Thymus (tissue), 11 donors: ENCODE data around the gene ZNF710. TPM values are rescaled to one million over a fixed set of nuclear protein-coding genes. Genes with fewer than 3 reads are reported as not detected.
"Not testable (repeated sequence)": the region's sequence is repeated elsewhere in the genome, so short reads cannot be mapped to it uniquely, and the experiment has no call there.

ENCODE experiments used
- DNase-seq, 9 donors: peaks; one replicate each; pipeline ENCODE4 v3.0.0-alpha.2; 2013; ENCODE audit warnings: low spot score in 9 of 9, low read depth in 6 of 9, missing footprints in 1 of 9
- H3K27ac ChIP-seq, 2 donors: one replicate each; pipeline ENCODE4 v1.5.1; 2013; ENCODE audit warnings: control low read depth in 1 of 2, low read depth in 1 of 2, low read length in 1 of 2, mild to moderate bottlenecking in 1 of 2, moderate library complexity in 1 of 2
- H3K27me3 ChIP-seq, 2 donors: one replicate each; pipeline ENCODE4 v1.5.1; 2013; ENCODE audit warnings: low read length in 1 of 2; ENCODE audit not compliant: control insufficient read depth in 2 of 2, insufficient read depth in 1 of 2
- H3K36me3 ChIP-seq, 2 donors: one replicate each; pipeline ENCODE4 v1.5.1; 2013; ENCODE audit warnings: low read length in 1 of 2, mild to moderate bottlenecking in 1 of 2, moderate library complexity in 1 of 2; ENCODE audit not compliant: control insufficient read depth in 2 of 2, insufficient read depth in 2 of 2
- H3K4me1 ChIP-seq, 2 donors: one replicate each; pipeline ENCODE4 v1.5.1; 2013; ENCODE audit warnings: low read length in 2 of 2; ENCODE audit not compliant: control insufficient read depth in 2 of 2, insufficient read depth in 2 of 2
- H3K4me3 ChIP-seq, 2 donors: one replicate each; pipeline ENCODE4 v1.5.1; 2013; ENCODE audit warnings: low read length in 2 of 2, control low read depth in 1 of 2, mild to moderate bottlenecking in 1 of 2
- H3K9me3 ChIP-seq, 2 donors: one replicate each; pipeline ENCODE4 v1.5.1; 2013; ENCODE audit warnings: low read length in 1 of 2, mild to moderate bottlenecking in 1 of 2; ENCODE audit not compliant: control insufficient read depth in 2 of 2, insufficient read depth in 1 of 2
- WGBS: extraction: QIAGEN DNeasy Blood & Tissue Kit; methylation state at CpG from one replicate; pipeline ENCODE4 v1.1.7; 2013; 5-methylcytosine and 5-hydroxymethylcytosine counted together
- polyA plus RNA-seq: library from polyadenylated mRNA; stranded (reverse); fragments of 200-250 nt; gene quantifications from one replicate; pipeline ENCODE4 v1.2.3, GENCODE V29; 2013
- total RNA-seq: library from RNA; stranded (reverse); fragments of 120-200 nt; gene quantifications from one replicate; pipeline ENCODE4 v1.2.4, GENCODE V29; 2013
- donor health status: healthy.

ZNF710 gene
- total and polyA plus RNA-seq, 2 donors, result 12.5 to 21.9 TPM

DNA sequence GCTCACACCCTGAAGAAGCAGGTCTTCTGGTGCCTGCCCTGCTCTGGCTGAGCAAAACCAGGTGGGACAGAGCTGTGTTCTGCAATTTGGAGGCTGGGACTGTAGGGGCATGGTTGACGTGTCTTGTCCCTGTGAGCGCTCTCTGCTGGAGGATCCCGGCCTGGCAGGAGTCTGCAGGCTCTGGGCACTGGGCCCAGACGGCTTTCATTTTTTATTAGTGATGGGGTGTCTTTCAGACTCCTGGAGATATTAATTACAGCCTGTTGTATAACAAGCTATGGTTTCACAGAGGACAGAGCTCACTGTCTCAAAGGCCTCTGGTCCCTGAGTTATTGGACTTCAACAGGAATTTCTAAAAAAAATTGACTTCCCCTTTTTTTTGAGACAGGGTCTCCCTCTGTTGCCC is 29.5 kb upstream of the ZNF710 start:
- H3K36me3 ChIP-seq, result no peaks in the 10 kb centered on the region
- no peaks in the 10 kb centered on the region for H3K4me1 ChIP-seq
- WGBS, result 61% methylated on average over 4 of the region's 4 CpGs
- no peak overlapping the region for H3K27ac ChIP-seq
- no peaks in the 10 kb centered on the region for H3K9me3 ChIP-seq
- no peaks in the 10 kb centered on the region for H3K27me3 ChIP-seq
- H3K4me3 ChIP-seq, result no peak overlapping the region
- DNase-seq, result peak in 8 of 9 donors; percentile 4 to 56 (median 14)

DNA sequence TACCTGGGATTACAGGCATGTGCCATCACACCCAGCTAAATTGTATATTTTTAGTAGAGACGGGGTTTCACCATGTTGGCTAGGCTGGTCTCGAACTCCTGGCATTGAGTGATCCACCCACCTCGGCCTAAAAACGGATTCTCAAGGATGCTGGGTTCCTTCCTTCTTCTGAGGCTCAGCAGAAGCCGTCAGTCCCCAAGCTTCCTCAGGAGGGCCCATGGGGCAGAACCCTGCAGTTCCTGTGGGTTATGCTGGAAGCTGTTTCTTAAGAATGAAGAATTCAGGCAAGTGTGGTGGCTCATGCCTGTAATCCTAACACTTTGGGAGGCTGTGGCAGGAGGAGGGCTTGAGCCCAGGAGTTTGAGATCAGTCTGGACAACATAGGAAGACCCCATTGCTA is 29.0 kb upstream of the ZNF710 start:
- DNase-seq, result no peak
- no peak overlapping the region for H3K4me3 ChIP-seq
- WGBS, result 63% methylated on average over 5 of the region's 5 CpGs
- H3K4me1 ChIP-seq, result no peaks in the 10 kb centered on the region
- no peaks in the 10 kb centered on the region for H3K27me3 ChIP-seq
- no peak overlapping the region for H3K27ac ChIP-seq
- H3K9me3 ChIP-seq, result peaks cover 0 to 4% of the 10 kb centered on the region in 2 donors
- no peaks in the 10 kb centered on the region for H3K36me3 ChIP-seq

DNA sequence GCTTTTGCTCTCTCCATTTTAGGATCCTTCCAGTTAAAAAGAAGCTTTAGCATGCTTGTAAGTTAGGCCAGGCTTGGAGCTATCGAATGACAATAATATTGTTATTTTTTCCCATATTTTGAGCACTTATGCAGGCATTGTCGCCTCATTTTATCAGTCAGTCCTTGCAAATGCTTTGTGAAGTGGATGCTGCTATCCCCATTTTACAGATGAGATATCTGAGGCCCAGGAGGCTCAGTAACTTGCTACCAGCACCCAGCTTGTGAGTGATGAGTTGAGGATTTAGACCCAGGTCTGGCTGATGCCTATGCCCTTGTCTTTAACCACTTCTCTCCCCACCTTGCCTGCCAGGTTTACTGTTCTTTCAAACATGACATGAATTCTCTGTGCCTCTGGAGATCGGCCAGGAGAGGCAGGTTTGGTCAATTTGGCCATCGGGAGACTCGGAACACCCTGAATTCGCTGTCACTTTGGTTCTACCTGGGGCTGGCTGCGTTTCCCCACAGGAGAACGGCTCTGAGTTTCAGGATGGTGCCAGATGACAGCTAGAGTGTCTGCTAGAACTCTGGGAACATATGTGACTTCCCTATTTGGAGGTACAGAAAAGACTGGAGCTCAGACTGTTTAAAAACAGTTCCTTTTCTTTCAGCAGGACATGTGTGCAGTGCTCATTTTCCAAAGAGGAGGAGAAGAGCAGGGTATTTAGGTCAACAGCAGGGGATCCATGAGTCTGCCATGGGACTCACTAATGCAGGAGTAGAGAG is 25.5 kb upstream of the ZNF710 start:
- Histone ChIP-seq H3K4me3 (no peak overlapping the region), H3K9me3 (peaks cover 0 to 4% of the 10 kb centered on the region in 2 donors), H3K4me1 (no peaks in the 10 kb centered on the region), H3K36me3 (no peaks in the 10 kb centered on the region), H3K27me3 (no peaks in the 10 kb centered on the region), H3K27ac (no peak overlapping the region)
- no peak for DNase-seq
- 86% methylated on average over 8 of the region's 8 CpGs for WGBS

DNA sequence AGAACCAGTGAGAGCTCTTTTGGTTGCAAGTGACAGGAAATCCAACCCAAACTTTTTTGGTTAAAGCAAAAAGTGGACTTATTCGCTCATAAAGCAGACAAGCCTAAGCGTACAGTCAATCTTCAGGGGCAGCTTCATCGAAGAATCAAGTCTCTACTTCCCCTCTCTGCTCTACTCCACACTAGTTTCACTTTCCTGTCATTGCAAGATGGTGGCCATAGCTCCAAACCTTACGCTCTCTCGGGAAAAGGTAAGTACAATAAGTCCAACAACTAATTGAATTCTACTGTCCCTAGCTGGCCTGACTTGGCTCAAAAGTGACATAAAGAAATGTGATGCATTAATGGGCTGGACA is 24.9 kb upstream of the ZNF710 start:
- Histone ChIP-seq H3K27me3 (no peaks in the 10 kb centered on the region), H3K27ac (peak overlapping the region in 1 of 2 donors; percentile 17), H3K4me3 (no peak overlapping the region), H3K9me3 (peaks cover 0 to 4% of the 10 kb centered on the region in 2 donors), H3K36me3 (no peaks in the 10 kb centered on the region), H3K4me1 (no peaks in the 10 kb centered on the region)
- WGBS, result 76% methylated on average over 5 of the region's 5 CpGs
- DNase-seq, result no peak

DNA sequence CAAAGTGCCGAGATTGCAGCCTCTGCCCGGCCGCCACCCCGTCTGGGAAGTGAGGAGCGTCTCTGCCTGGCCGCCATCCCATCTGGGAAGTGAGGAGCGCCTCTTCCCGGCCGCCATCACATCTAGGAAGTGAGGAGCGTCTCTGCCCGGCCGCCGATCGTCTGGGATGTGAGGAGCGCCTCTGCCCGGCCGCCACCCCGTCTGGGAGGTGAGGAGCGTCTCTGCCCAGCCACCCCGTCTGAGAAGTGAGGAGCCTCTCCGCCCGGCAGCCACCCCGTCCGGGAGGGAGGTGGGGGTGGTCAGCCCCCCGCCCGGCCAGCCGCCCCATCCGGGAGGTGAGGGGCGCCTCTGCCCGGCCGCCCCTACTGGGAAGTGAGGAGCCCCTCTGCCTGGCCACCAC is 23.3 kb upstream of the ZNF710 start:
- not testable (repeated sequence) for DNase-seq, H3K4me3 ChIP-seq, H3K27me3 ChIP-seq, H3K27ac ChIP-seq, H3K4me1 ChIP-seq, H3K36me3 ChIP-seq, H3K9me3 ChIP-seq
- WGBS, result over 99% methylated on average over 28 of the region's 31 CpGs

DNA sequence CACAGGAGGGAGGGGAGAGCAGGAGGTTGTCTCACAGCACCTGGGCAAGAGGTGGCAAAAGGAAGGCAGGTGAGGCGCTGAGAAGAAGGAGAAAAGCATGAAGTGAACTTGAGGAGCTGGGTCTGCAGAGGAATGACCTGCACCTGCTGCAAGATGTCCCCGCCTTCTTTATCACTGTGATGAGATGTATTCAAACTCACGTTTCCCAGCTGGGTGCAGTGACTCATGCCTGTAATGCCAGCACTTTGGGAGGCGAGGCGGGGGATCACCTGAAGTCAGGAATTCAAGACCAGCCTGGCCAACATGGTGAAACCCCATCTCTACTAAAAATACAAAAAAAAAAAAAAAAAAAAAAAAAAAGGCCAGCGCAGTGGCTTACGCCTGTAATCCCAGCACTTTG is 22.2 kb upstream of the ZNF710 start:
- Histone ChIP-seq H3K9me3 (peaks cover 0 to 4% of the 10 kb centered on the region in 2 donors), H3K27ac (no peak overlapping the region), H3K4me3 (no peak overlapping the region), H3K36me3 (no peaks in the 10 kb centered on the region), H3K4me1 (no peaks in the 10 kb centered on the region), H3K27me3 (no peaks in the 10 kb centered on the region)
- DNase-seq, result no peak
- WGBS, result 98% methylated on average over 7 of the region's 7 CpGs

DNA sequence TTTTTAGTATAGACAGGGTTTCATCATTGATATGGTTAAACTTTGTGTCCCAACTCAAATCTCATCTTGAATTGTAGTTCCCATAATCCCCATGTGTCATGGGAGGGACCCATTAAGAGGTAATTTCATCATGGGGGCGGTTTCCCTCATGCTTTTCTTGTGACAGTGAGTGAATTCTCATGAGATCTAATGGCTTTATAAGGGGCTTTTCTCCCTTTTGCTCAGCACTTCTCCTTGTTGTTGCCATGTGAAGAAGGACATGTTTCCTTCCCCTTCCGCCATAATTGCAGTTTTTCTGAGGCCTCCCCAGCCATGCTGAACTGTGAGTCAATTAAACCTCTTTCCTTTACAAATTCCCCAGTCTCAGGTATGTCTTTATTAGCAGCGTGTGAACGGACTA is 20.2 kb upstream of the ZNF710 start:
- H3K4me1 ChIP-seq, result no peaks in the 10 kb centered on the region
- H3K4me3 ChIP-seq, result no peak overlapping the region
- H3K27ac ChIP-seq, result no peak overlapping the region
- DNase-seq, result no peak
- H3K27me3 ChIP-seq, result no peaks in the 10 kb centered on the region
- WGBS, result 96% methylated on average over 4 of the region's 4 CpGs
- H3K9me3 ChIP-seq, result peaks cover 0 to 9% of the 10 kb centered on the region in 2 donors
- no peaks in the 10 kb centered on the region for H3K36me3 ChIP-seq

DNA sequence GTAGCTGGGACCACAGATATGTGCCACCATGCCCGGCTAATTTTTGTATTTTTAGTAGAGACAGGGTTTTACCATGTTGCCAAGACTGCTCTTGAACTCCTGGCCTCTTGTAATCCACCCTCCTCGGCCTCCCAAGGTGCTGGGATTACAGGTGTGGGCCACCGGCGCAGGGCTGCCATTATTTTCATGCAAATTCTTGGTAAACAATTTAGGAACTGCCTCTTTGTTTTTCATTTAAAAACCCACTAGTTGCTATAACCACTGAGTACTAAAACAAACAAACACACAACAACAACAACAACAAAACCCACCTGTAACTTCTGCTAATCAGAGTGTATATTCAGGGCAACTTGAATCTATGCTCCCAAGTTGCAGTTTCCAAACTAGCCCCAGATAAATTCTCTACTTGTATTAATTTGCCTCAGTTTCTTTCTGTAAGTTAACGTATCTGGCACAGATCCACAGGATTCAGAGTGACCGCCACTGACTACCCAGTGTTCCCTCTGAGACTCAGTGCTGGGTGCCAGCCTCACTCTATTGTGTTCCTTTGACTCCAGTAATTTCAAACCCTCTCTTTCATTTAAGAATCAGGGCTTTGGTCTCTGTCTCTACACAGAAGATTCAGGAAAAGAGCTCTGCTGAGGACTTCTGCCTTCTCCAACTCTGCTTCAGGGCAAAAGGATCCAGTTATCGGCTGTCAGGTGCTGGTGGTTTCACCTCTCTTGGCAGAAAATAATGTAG is 18.6 kb upstream of the ZNF710 start:
- 92% methylated on average over 7 of the region's 7 CpGs for WGBS
- Histone ChIP-seq H3K27ac (no peak overlapping the region), H3K4me1 (no peaks in the 10 kb centered on the region), H3K27me3 (no peaks in the 10 kb centered on the region), H3K36me3 (no peaks in the 10 kb centered on the region), H3K4me3 (no peak overlapping the region), H3K9me3 (peaks cover 0 to 6% of the 10 kb centered on the region in 2 donors)
- DNase-seq, result no peak

DNA sequence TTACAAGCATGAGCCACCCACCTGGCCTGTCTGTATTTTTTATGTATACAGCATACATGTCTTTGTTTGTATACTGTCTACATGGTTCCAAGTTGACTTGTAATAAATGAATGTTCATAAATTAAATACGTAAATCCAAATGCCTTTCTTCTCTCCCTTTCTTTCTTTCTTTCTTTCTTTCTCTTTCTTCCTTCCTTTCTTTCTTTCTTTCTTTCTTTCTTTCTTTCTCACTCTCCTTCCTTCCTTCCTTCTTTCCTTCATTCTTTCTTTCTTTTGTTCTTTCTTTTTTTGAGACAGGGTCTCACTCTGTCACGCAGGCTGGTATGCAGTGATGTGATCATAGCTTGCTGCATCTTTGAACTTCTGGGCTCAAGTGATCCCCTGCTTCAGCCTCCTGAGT is 17.1 kb upstream of the ZNF710 start:
- Histone ChIP-seq H3K36me3 (no peaks in the 10 kb centered on the region), H3K4me3 (no peak overlapping the region), H3K27ac (no peak overlapping the region), H3K27me3 (no peaks in the 10 kb centered on the region), H3K9me3 (peaks cover 0 to 6% of the 10 kb centered on the region in 2 donors), H3K4me1 (no peaks in the 10 kb centered on the region)
- no peak for DNase-seq
- WGBS, result 71% methylated on average over 2 of the region's 2 CpGs
